HCT116 (cell line): ENCODE measurements around the gene MYO7A.

Experiments
- EZH2phosphoT487 ChIP-seq: fragments of 200-600 bp; IDR thresholded peaks from 2 replicates; pipeline ENCODE4 v1.6.1; 2018; ENCODE audit warnings: antibody characterized with exemption, borderline replicate concordance
- POLR2A ChIP-seq: IDR thresholded peaks from 2 replicates; pipeline ENCODE4 v1.7.0; 2011; ENCODE audit warnings: borderline replicate concordance; ENCODE audit not compliant: insufficient read depth, insufficient read length; ENCODE audit errors: extremely low read depth
- POLR2AphosphoS5 ChIP-seq: IDR thresholded peaks from 2 replicates; pipeline ENCODE4 v1.6.1; 2011; ENCODE audit warnings: mild to moderate bottlenecking, low read depth, low read length, moderate library complexity
- YY1 ChIP-seq: IDR thresholded peaks from 2 replicates; pipeline ENCODE4 v1.6.1; 2011; ENCODE audit warnings: low read length, low read depth, moderate library complexity, mild to moderate bottlenecking; ENCODE audit not compliant: insufficient replicate concordance; ENCODE audit errors: extremely low read depth
- ZFX ChIP-seq: fragments of 450-650 bp; IDR thresholded peaks from 2 replicates; pipeline ENCODE4 v1.6.1; 2017
- TF ChIP-seq, protein P1 (sequence below): IDR thresholded peaks from 2 replicates; pipeline ENCODE4 v1.6.1; 2012; ENCODE audit warnings: low read depth
- TF ChIP-seq, protein P2 (sequence below), 3 experiments: fragments of 200-600 bp in 1 of 3; sonication (generic) in 1 of 3; IDR thresholded peaks in 2 of 3; conservative IDR thresholded peaks in 1 of 3; 2 replicates each; pipeline ENCODE4 v1.5.1; 2012 to 2017; ENCODE audit warnings: low read depth in 2 of 3, low read length in 2 of 3, antibody characterized with exemption in 1 of 3, borderline replicate concordance in 1 of 3, control low read depth in 1 of 3, mild to moderate bottlenecking in 1 of 3, mixed read lengths in 1 of 3, mixed run types in 1 of 3, moderate library complexity in 1 of 3; ENCODE audit not compliant: insufficient read depth in 1 of 3
- TF ChIP-seq, protein P3 (sequence below): IDR thresholded peaks from 2 replicates; pipeline ENCODE4 v1.6.1; 2012

DNA sequence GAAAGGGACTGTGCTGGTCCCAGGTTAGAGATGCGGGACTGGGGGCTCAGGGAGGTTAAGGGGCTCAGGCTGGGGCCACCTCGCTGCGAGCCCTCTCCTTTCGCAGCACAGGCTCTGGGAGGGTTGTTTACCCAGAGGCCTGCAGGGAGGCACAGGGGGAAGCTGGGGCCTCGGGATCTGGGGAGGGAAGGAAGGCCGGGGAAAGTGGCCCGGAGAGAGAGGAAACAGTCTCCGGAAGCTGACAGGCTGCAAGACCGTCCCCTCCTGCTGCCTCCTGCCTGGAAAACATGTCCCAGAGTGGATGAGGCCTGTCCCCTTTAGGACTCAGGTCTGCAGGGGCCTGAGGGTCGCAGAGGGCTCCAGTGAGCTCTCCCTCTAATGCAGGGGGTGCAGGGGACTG is 45.4 kb downstream of the MYO7A start:
- TF ChIP-seq EZH2phosphoT487 (no peak), YY1 (no peak), POLR2AphosphoS5 (no peak), POLR2A (no peak), ZFX (no peak)
- TF ChIP-seq, protein P1, sequence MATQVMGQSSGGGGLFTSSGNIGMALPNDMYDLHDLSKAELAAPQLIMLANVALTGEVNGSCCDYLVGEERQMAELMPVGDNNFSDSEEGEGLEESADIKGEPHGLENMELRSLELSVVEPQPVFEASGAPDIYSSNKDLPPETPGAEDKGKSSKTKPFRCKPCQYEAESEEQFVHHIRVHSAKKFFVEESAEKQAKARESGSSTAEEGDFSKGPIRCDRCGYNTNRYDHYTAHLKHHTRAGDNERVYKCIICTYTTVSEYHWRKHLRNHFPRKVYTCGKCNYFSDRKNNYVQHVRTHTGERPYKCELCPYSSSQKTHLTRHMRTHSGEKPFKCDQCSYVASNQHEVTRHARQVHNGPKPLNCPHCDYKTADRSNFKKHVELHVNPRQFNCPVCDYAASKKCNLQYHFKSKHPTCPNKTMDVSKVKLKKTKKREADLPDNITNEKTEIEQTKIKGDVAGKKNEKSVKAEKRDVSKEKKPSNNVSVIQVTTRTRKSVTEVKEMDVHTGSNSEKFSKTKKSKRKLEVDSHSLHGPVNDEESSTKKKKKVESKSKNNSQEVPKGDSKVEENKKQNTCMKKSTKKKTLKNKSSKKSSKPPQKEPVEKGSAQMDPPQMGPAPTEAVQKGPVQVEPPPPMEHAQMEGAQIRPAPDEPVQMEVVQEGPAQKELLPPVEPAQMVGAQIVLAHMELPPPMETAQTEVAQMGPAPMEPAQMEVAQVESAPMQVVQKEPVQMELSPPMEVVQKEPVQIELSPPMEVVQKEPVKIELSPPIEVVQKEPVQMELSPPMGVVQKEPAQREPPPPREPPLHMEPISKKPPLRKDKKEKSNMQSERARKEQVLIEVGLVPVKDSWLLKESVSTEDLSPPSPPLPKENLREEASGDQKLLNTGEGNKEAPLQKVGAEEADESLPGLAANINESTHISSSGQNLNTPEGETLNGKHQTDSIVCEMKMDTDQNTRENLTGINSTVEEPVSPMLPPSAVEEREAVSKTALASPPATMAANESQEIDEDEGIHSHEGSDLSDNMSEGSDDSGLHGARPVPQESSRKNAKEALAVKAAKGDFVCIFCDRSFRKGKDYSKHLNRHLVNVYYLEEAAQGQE = no peak
- TF ChIP-seq, protein P2, sequence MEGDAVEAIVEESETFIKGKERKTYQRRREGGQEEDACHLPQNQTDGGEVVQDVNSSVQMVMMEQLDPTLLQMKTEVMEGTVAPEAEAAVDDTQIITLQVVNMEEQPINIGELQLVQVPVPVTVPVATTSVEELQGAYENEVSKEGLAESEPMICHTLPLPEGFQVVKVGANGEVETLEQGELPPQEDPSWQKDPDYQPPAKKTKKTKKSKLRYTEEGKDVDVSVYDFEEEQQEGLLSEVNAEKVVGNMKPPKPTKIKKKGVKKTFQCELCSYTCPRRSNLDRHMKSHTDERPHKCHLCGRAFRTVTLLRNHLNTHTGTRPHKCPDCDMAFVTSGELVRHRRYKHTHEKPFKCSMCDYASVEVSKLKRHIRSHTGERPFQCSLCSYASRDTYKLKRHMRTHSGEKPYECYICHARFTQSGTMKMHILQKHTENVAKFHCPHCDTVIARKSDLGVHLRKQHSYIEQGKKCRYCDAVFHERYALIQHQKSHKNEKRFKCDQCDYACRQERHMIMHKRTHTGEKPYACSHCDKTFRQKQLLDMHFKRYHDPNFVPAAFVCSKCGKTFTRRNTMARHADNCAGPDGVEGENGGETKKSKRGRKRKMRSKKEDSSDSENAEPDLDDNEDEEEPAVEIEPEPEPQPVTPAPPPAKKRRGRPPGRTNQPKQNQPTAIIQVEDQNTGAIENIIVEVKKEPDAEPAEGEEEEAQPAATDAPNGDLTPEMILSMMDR (IDR thresholded peaks at IDR 0.05 in 2 of 3, conservative IDR thresholded peaks at IDR 0.05 in 1 of 3; ENCODE audit: borderline replicate concordance in 1 of 3, insufficient read depth in 1 of 3, low read depth in 2 of 3, low read length in 2 of 3) = no peak
- TF ChIP-seq, protein P3, sequence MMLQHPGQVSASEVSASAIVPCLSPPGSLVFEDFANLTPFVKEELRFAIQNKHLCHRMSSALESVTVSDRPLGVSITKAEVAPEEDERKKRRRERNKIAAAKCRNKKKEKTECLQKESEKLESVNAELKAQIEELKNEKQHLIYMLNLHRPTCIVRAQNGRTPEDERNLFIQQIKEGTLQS = no peak
